Adipocyte (in vitro differentiated cells): Measurements from ENCODE around the gene NFKBIE.

Experiments
- DNase-seq: peaks from one replicate; pipeline ENCODE4 v3.0.0-alpha.2; 2015; ENCODE audit warnings: low read depth
- H3K27me3 ChIP-seq: replicated peaks from 2 replicates; pipeline ENCODE4 v1.7.0; 2013; ENCODE audit warnings: mild to moderate bottlenecking, low read length, moderate library complexity; ENCODE audit not compliant: control insufficient read depth, insufficient read depth
- H3K36me3 ChIP-seq: 2 replicates; pipeline ENCODE4 v1.7.0; 2013; ENCODE audit warnings: low read length, mild to moderate bottlenecking, moderate library complexity; ENCODE audit not compliant: control insufficient read depth, insufficient read depth, severe bottlenecking
- H3K4me1 ChIP-seq: 2 replicates; pipeline ENCODE4 v1.7.0; 2013; ENCODE audit warnings: mild to moderate bottlenecking, low read length, moderate library complexity; ENCODE audit not compliant: control insufficient read depth, insufficient read depth
- H3K4me3 ChIP-seq: 2 replicates; pipeline ENCODE4 v1.7.0; 2013; ENCODE audit warnings: mild to moderate bottlenecking, low read length, moderate library complexity
- H3K9ac ChIP-seq: 2 replicates; pipeline ENCODE4 v1.7.0; 2013; ENCODE audit warnings: mild to moderate bottlenecking, low read length, moderate library complexity
- H3K9me3 ChIP-seq: 2 replicates; pipeline ENCODE4 v1.7.0; 2013; ENCODE audit warnings: mild to moderate bottlenecking, low read length, moderate library complexity; ENCODE audit not compliant: control insufficient read depth

NFKBIE gene

GRCh38 chr6:44294832-44295791, 29.8 kb upstream of the NFKBIE start:
- Histone ChIP-seq H3K4me1 (peaks cover 5% of the 10 kb centered on the region), H3K27me3 (peaks cover 69% of the 10 kb centered on the region), H3K9ac (no peak overlapping the region), H3K9me3 (no peaks in the 10 kb centered on the region), H3K36me3 (no peaks in the 10 kb centered on the region), H3K4me3 (no peak overlapping the region)
- no peak for DNase-seq

GRCh38 chr6:44292661-44293365, 27.5 kb upstream of the NFKBIE start:
- no peak for DNase-seq
- Histone ChIP-seq H3K9me3 (no peaks in the 10 kb centered on the region), H3K36me3 (no peaks in the 10 kb centered on the region), H3K4me3 (no peak overlapping the region), H3K9ac (no peak overlapping the region), H3K4me1 (peaks cover 2% of the 10 kb centered on the region), H3K27me3 (peaks cover 86% of the 10 kb centered on the region)

- Histone ChIP-seq H3K4me1 (no peaks in the 10 kb centered on the region), H3K9me3 (no peaks in the 10 kb centered on the region), H3K9ac (no peak overlapping the region), H3K36me3 (no peaks in the 10 kb centered on the region), H3K4me3 (no peak overlapping the region), H3K27me3 (peaks cover 89% of the 10 kb centered on the region)
- DNase-seq, result no peak
Observed at GRCh38 chr6:44291841-44292240, 26.5 kb upstream of the NFKBIE start.

GRCh38 chr6:44289726-44290260, 24.4 kb upstream of the NFKBIE start:
- no peak overlapping the region for H3K9ac ChIP-seq
- no peaks in the 10 kb centered on the region for H3K4me1 ChIP-seq
- H3K4me3 ChIP-seq, result no peak overlapping the region
- no peak for DNase-seq
- H3K9me3 ChIP-seq, result no peaks in the 10 kb centered on the region
- no peaks in the 10 kb centered on the region for H3K36me3 ChIP-seq
- H3K27me3 ChIP-seq, result peaks cover 86% of the 10 kb centered on the region

- no peaks in the 10 kb centered on the region for H3K9me3 ChIP-seq
- peaks cover 88% of the 10 kb centered on the region for H3K27me3 ChIP-seq
- DNase-seq, result no peak
Observed at GRCh38 chr6:44286747-44287146, 21.4 kb upstream of the NFKBIE start.

GRCh38 chr6:44286285-44286565, 20.9 kb upstream of the NFKBIE start:
- no peaks in the 10 kb centered on the region for H3K36me3 ChIP-seq
- DNase-seq, result no peak
- H3K9me3 ChIP-seq, result no peaks in the 10 kb centered on the region
- H3K9ac ChIP-seq, result no peak overlapping the region
- H3K4me1 ChIP-seq, result no peaks in the 10 kb centered on the region
- peaks cover 88% of the 10 kb centered on the region for H3K27me3 ChIP-seq
- no peak overlapping the region for H3K4me3 ChIP-seq

More at GRCh38 chr6:44286747-44287146, 21.4 kb upstream of the NFKBIE start:
- no peaks in the 10 kb centered on the region for H3K4me1 ChIP-seq
- no peak overlapping the region for H3K4me3 ChIP-seq
- H3K9ac ChIP-seq, result no peak overlapping the region
- no peaks in the 10 kb centered on the region for H3K36me3 ChIP-seq

GRCh38 chr6:44285552-44286284, 20.4 kb upstream of the NFKBIE start:
- H3K4me3 ChIP-seq, result no peak overlapping the region
- no peaks in the 10 kb centered on the region for H3K9me3 ChIP-seq
- no peak overlapping the region for H3K9ac ChIP-seq
- H3K36me3 ChIP-seq, result no peaks in the 10 kb centered on the region
- peak; percentile 34 for DNase-seq
- H3K4me1 ChIP-seq, result no peaks in the 10 kb centered on the region
- peaks cover 88% of the 10 kb centered on the region for H3K27me3 ChIP-seq

- Histone ChIP-seq H3K36me3 (no peaks in the 10 kb centered on the region), H3K4me1 (no peaks in the 10 kb centered on the region), H3K27me3 (peaks cover 88% of the 10 kb centered on the region), H3K9me3 (no peaks in the 10 kb centered on the region), H3K4me3 (no peak overlapping the region), H3K9ac (no peak overlapping the region)
- DNase-seq, result no peak
Observed at GRCh38 chr6:44284867-44285266, 19.5 kb upstream of the NFKBIE start.

- H3K4me1 ChIP-seq, result no peaks in the 10 kb centered on the region
- H3K9ac ChIP-seq, result no peak overlapping the region
- peaks cover 87% of the 10 kb centered on the region for H3K27me3 ChIP-seq
- no peaks in the 10 kb centered on the region for H3K36me3 ChIP-seq
- no peaks in the 10 kb centered on the region for H3K9me3 ChIP-seq
- DNase-seq, result no peak
- H3K4me3 ChIP-seq, result no peak overlapping the region
Observed at GRCh38 chr6:44284121-44284520, 18.8 kb upstream of the NFKBIE start.

GRCh38 chr6:44278774-44279697, 13.7 kb upstream of the NFKBIE start:
- no peak for DNase-seq
- Histone ChIP-seq H3K9ac (no peak overlapping the region), H3K27me3 (peaks cover 81% of the 10 kb centered on the region), H3K4me3 (no peak overlapping the region), H3K9me3 (no peaks in the 10 kb centered on the region), H3K36me3 (no peaks in the 10 kb centered on the region), H3K4me1 (no peaks in the 10 kb centered on the region)
